Measurements from ENCODE around the gene IL13. TPM values are rescaled to one million over a fixed set of nuclear protein-coding genes. Genes with fewer than 3 reads are reported as not detected.

IL13 gene
- total RNA-seq, 1 experiment from 2014 or later = not detected

DNA sequence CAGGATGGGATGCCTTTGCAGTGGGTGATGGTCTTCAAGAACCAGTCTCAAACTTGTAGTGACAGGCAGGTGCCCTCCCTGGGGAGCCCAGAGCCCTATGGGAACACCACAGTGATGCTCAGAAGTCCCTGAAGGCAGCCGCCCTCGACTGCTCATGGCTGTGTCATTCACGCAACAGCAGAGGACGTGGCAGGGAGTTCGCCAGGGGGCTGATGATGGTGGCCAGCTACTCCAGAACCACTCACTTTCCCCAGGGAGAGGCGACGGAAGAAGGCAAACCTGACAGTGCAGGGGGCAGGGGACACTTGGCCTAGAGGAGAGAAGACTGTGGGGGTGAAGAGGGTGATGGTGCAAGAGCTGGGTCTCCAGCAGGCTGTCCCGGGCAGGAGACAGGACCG is 4.0 kb downstream of the IL13 start (continued):
- TF ChIP-seq TP53 (CRISPR knock-in tag; IDR thresholded peaks at IDR 0.05) (no peak), ZBTB21 (CRISPR knock-in tag; IDR thresholded peaks at IDR 0.05; ENCODE audit: borderline replicate concordance) (no peak), MAX (CRISPR knock-in tag; IDR thresholded peaks at IDR 0.05) (no peak)
- TF ChIP-seq, protein P1, sequence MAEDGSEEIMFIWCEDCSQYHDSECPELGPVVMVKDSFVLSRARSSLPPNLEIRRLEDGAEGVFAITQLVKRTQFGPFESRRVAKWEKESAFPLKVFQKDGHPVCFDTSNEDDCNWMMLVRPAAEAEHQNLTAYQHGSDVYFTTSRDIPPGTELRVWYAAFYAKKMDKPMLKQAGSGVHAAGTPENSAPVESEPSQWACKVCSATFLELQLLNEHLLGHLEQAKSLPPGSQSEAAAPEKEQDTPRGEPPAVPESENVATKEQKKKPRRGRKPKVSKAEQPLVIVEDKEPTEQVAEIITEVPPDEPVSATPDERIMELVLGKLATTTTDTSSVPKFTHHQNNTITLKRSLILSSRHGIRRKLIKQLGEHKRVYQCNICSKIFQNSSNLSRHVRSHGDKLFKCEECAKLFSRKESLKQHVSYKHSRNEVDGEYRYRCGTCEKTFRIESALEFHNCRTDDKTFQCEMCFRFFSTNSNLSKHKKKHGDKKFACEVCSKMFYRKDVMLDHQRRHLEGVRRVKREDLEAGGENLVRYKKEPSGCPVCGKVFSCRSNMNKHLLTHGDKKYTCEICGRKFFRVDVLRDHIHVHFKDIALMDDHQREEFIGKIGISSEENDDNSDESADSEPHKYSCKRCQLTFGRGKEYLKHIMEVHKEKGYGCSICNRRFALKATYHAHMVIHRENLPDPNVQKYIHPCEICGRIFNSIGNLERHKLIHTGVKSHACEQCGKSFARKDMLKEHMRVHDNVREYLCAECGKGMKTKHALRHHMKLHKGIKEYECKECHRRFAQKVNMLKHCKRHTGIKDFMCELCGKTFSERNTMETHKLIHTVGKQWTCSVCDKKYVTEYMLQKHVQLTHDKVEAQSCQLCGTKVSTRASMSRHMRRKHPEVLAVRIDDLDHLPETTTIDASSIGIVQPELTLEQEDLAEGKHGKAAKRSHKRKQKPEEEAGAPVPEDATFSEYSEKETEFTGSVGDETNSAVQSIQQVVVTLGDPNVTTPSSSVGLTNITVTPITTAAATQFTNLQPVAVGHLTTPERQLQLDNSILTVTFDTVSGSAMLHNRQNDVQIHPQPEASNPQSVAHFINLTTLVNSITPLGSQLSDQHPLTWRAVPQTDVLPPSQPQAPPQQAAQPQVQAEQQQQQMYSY (CRISPR knock-in tag; IDR thresholded peaks at IDR 0.05) = no peak

DNA sequence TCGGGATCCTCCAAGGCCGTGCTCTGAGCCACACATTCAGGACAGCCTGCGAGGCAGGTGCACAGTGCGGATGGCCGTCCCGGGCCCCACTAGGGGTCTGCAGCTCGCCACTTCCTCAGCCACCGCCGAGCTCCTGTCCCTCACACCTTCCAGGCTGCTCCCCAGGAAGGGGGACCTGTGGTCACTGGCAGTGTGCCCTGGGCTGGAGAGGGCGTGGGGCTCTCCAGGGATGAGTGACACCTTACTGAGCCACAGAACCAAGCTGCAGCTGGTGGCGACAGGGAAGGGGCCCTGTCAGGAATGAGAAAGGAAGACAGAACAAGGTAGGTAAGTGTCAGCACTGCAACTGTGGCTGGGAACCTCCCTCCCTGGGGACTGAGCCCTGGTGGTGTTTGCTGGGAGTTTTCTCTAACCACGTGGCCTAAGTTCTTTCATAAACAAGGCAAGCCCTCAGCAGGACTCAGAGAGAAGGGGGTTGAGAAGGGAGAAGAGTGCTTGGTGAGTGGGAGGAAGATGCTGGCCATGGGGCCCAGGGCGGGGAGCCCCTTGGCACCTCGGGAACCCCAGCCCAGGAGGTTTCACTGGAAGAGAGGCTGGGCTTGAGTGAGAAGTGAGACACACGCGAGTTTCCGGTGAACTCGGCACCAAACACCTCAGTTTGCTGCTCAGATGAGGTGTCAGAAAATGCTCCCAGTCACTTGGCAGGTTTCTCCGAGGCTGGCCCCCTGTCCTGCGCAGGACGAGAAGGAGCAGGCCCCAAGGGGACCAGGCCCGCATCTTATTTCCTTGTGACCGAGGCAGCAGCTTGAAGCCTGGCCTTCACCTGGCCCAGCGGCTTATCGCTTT is 5.2 kb downstream of the IL13 start:
- Mint-ChIP-seq H3K4me1 (peaks cover 8% of the 10 kb centered on the region; the same call in 1 of the 2 replicates), H3K4me3 (no peak overlapping the region), H3K9me3 (no peaks in the 10 kb centered on the region), H3K27ac (no peak overlapping the region), H3K36me3 (no peaks in the 10 kb centered on the region), H3K27me3 (ENCODE audit: low read depth) (peaks cover 1% of the 10 kb centered on the region)
- peak; percentile 25 for ATAC-seq
- CTCF ChIA-PET = no interaction called here
- TF ChIP-seq NFATC4 (CRISPR knock-in tag; IDR thresholded peaks at IDR 0.05) (no peak), PREB (CRISPR knock-in tag; IDR thresholded peaks at IDR 0.05; ENCODE audit: borderline replicate concordance) (no peak), ETV6 (CRISPR knock-in tag; IDR thresholded peaks at IDR 0.05) (no peak), JAZF1 (CRISPR knock-in tag; IDR thresholded peaks at IDR 0.05) (no peak), MAX (CRISPR knock-in tag; IDR thresholded peaks at IDR 0.05) (no peak), SP1 (CRISPR knock-in tag; conservative IDR thresholded peaks at IDR 0.05) (no peak), E2F5 (CRISPR knock-in tag; IDR thresholded peaks at IDR 0.05) (no peak), MXD4 (CRISPR knock-in tag; IDR thresholded peaks at IDR 0.05; ENCODE audit: borderline replicate concordance) (no peak), EMX1 (CRISPR knock-in tag; IDR thresholded peaks at IDR 0.05) (no peak), ATF3 (CRISPR knock-in tag; conservative IDR thresholded peaks at IDR 0.05) (no peak), GTF2I (CRISPR knock-in tag; conservative IDR thresholded peaks at IDR 0.05) (no peak), FOXJ3 (CRISPR knock-in tag; IDR thresholded peaks at IDR 0.05; ENCODE audit: borderline replicate concordance) (no peak), PRRX2 (CRISPR knock-in tag; IDR thresholded peaks at IDR 0.05) (no peak)
- TF ChIP-seq, protein P2, sequence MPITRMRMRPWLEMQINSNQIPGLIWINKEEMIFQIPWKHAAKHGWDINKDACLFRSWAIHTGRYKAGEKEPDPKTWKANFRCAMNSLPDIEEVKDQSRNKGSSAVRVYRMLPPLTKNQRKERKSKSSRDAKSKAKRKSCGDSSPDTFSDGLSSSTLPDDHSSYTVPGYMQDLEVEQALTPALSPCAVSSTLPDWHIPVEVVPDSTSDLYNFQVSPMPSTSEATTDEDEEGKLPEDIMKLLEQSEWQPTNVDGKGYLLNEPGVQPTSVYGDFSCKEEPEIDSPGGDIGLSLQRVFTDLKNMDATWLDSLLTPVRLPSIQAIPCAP (CRISPR knock-in tag; IDR thresholded peaks at IDR 0.05) = no peak
- POLR2A ChIA-PET = no interaction called here
- no peak for DNase-seq (ENCODE audit: low spot score)

Measured in WTC11 (cell line).